ENCODE results near the gene CREG1.
A peak's percentile ranks its signal among the peaks of the same experiment; 100 is the strongest.
"Not testable (repeated sequence)": the region's sequence is repeated elsewhere in the genome, so short reads cannot be mapped to it uniquely, and the experiment has no call there.

The CREG1 gene

DNA sequence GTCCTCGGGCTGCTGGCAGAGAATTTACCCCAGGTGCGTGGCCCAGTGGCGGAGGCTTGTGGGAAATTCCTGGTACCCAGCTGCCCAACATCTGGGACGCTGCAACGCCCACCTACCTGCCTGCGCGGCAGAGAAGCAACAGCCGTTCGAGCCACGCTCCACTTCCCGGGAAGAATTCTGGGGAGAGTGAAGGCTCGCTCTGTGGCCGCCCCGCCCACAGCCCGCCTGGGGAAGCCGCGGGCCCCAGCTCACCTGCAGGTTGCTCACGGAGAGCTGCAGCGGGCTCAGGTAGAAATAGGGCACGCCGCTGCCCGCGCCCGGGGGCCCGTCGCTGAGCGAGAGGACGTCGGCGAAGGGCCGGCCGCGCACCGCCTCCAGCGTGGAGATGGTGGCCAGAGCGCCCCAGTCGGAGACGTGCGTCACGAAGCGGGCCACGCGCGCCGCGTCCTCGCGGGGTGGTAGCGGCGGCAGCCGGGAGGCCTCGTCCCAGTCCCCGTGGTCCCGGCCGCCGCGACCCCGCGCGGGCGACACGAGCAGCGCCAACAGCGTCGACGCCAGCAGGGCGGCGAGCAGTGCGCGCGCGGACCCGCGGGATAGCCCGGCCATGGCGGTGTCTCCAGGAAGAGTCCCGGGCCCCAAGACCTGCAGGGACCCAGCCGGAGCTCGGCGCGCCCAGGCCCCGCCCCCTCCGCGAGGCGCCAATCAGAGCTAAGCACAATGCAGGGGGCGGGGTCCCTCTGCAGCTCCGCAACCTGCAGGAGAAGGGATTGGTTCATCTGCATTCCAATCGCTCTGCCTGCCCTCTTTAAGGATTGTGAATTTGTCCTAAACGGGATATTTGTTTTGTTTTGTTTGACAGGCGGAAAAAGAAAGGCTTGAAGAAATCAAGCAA is at the start of gene CREG1:
Gene CREG1, minus strand, starts transcription at position 627 of the 892 bp plus-strand sequence.
- peak within 1 kb of the TSS; percentile 8 to 89 (median 82) for H3K27ac ChIP-seq
- H3K4me3 ChIP-seq = peak within 1 kb of the TSS; percentile 49 to 98 (median 81)

DNA sequence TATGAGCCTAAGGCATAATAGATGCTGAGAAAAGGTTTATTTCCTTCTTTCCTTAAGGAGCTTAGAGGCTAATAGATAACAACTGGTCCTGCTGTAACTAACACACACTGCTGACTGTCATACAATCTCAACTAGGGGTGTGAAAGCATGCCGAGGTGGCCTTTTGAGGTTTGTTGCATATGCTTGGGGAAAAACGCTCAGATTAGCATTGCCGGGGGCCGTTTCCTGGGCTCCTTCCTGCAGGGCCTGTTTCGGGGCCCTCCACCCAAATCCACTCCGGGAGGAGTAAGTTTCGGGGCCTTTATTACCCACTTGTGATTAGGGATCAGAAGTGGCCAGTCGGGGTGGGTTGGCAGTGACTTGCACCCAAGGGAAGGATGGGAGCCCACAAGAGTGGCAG is 49.3 kb upstream of the CREG1 start:
- Histone ChIP-seq H3K27ac (peak overlapping the region in 1 of 21 experiments; percentile 63), H3K4me3 (no peak overlapping the region)

DNA sequence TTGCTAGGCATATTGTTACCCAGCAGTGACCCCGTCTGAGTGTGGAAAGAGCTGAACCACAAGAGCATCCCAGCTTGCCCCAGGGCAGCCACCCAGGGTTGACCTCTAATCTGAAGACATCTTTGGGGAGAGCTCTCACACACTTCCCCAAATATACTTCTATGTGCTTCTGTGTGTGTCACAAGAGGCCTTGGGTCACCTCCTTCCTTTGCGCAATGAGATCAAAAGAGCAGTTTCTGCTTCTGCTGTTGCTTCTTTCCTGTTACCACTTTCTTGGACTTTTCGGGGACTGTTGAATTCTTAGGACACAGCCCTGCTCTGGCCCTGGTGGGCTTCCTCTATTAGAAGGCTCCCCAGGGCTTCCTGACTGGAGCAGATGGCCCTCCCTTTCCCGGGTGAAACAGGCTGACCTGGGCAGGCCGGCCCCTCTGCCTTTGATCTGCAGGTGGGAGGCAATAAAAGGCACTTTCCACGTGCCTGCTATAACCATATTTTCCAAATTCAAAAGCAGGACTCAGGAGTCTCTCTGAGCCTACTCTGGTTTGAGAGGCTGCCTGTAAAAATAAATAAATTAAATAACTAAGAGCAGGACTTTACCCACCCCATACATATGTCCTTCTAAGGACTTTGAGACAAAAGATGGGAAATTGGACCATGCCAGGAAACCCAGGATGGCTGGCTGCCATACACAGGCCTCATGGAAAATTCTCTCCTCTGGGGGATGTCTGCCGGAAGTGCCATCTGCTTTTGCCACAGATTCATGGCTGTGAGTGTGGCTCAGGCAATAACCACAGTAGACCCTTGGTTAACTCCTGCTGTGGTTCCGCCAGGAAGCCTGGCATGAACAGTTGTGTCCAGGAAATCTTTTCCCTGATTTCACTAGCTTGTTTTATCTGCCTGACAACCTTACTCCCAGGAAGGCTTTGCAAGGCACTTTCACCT is 48.2 kb upstream of the CREG1 start:
- H3K4me3 ChIP-seq = no peak overlapping the region
- peak overlapping the region in 14 of 21 experiments; percentile 22 to 69 (median 46) for H3K27ac ChIP-seq

DNA sequence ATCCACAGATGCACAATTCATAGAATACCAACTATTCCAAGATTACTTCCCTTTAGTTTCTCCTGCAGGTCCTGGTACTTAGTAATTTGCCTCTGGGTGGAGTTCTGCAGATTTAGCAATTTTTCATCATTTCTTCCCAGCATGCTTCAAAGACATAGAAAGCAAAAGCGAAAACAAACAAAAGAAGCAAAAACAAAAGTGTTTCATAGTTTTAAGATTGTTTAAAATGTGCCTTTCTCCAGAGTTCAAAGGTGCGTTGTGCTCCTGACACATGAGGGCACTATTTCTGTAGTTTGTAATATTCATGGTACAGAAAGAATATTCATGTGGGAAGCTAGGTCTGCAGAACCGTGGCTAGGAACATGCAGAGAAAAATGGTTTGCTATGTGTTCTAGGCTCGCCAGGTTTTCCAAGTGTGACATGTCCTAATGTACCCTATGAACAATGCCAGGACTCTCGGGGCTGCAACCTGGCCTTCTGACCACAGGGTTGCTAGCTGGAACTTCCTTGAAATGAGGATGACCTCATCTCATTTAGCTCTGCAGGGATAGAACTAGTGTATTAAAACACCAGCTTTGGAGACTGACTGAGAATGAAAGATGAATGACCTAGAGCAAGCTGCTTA is 46.5 kb upstream of the CREG1 start:
- peak overlapping the region in 1 of 7 experiments; percentile 7 for H3K4me3 ChIP-seq
- peak overlapping the region in 2 of 21 experiments; percentile 27 to 52 for H3K27ac ChIP-seq

- Histone ChIP-seq H3K4me3 (no peak overlapping the region), H3K27ac (no peak overlapping the region)
These were observed 41.3 kb upstream of the CREG1 start for GRCh38 chr1:167594822-167595221.

DNA sequence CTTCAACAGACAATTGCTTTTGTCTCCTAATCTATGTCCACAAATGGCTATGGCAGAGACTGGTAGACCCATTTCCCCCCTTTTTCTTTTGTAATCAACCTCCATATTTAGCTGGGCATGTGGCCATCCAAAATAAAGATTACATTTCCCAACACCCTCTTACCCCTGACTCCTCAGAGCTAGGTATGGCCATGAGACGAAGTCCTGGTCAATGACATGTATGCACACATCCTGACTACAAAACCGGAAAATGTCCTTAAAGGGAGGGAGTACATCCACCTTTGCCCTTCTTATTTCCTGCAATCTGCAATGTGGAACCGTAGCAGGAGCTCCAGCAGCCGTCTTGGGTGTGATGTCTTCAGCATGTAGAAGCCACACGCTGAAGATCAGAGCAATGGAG is 40.3 kb upstream of the CREG1 start:
- Histone ChIP-seq H3K4me3 (no peak overlapping the region), H3K27ac (no peak overlapping the region)

DNA sequence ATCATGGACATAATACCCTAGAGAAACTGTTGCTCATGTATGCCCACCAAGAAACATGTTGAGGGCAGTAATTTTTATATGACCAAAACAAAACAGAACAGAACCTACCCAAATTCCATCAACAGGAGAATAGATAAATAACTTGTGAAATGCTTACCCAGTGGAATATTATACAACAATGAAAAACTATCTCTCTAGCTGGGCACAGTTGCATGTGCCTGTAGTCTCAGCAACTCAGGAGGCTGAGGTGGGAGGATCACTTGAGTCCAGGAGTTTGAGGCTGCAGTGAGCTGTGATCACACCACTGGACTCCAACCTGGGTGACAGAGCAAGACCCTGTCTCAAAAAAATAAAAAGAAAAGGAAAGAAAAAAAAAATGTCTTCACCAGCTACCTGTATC is 38.9 kb upstream of the CREG1 start:
- H3K27ac ChIP-seq = no peak overlapping the region
- no peak overlapping the region for H3K4me3 ChIP-seq

GRCh38 chr1:167588361-167588760 is 34.8 kb upstream of the CREG1 start:
- H3K27ac ChIP-seq = no peak overlapping the region
- H3K4me3 ChIP-seq = no peak overlapping the region

DNA sequence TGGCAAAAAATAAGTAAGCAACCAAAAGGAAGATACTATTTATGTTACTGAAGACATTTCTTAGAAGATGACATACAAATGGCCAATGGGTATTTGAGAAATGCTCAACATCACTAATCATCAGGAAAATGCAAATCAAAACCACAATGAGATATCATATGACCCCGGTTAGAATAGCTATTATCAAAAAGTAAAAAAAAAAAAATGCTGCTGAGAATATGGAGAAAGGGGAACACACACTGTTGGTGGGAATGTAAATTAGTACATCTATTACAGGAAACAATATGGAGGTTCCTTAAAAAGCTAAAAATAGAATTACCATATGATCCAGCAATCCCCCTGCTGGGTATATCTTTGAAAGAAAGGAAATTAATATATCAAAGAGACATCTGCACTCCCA is 34.3 kb upstream of the CREG1 start:
- Histone ChIP-seq H3K27ac (no peak overlapping the region), H3K4me3 (no peak overlapping the region)

DNA sequence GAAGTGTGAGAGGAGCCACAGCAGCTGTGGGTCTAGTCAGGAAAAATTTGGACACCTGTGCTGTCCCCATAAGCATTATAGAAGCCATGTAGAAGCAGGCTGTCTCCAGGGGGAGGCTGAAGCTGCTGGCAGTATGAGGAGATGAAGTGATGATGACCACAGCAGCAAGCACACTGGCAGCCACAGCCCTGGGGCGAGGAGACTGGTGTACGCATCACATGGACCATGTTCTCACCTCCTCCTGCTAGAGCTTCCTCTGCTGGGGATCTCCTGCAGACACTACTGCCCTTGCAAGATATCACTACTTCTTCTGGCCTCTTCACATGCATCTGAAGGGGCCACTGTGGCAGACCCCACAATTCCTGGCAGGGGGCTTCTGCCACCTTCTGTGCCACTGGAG is 33.8 kb upstream of the CREG1 start:
- Histone ChIP-seq H3K4me3 (no peak overlapping the region), H3K27ac (no peak overlapping the region)

- H3K4me3 ChIP-seq = no peak overlapping the region
- no peak overlapping the region for H3K27ac ChIP-seq
These were observed 31.0 kb upstream of the CREG1 start for GRCh38 chr1:167584581-167584980.

- H3K27ac ChIP-seq = no peak overlapping the region
- H3K4me3 ChIP-seq = no peak overlapping the region
These were observed 29.2 kb upstream of the CREG1 start for GRCh38 chr1:167582722-167583121.

- Histone ChIP-seq H3K27ac (no peak overlapping the region), H3K4me3 (no peak overlapping the region)
These were observed 28.5 kb upstream of the CREG1 start for GRCh38 chr1:167582064-167582463.

DNA sequence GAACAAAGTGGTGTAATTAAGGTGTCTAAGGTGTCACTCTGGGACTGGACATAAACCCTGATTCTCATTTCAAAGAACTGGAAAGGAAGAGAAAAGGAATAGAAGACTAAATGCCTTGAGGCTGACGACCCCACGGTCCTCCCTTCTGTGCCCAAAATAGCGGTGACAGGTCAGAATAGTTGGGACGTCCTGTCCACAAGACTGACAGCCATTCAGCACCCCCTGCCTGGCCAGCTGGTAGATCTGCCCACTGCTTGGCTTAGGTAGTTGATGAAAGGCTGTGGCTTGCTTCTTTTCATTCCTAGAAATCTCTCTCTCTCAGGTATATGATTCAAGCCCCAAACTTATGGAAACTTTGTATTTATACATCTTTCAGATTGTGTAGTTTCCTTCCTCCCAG is 26.4 kb upstream of the CREG1 start:
- Histone ChIP-seq H3K4me3 (no peak overlapping the region), H3K27ac (no peak overlapping the region)

DNA sequence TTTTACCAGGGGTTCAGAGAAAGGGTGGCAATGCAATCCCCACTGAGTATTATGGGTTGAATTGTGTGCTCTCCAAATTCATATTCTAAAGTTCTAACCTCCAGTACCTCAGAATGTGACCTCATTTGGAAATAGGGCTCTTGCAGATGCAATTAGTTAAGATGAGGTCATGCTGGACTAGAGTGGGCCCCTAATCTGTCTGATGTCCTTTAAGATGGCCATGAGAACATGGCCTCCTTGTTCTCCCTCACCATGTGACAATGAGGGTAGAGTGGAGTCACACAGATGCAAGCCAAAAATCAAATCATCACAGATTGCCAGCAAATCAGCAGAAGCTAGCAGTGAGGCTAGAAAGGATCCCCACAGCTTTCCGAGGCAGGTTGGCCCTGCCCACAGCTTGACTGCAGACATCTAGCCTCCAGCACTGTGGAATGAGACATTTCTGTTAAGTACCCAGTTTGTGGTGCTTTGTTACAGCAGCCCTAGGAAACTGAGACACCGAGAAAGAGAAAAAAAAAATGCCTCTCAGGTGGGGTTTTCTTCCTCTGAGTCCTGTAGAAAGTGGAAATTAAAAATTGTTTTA is 25.5 kb upstream of the CREG1 start:
- H3K4me3 ChIP-seq = no peak overlapping the region
- H3K27ac ChIP-seq = no peak overlapping the region

- H3K27ac ChIP-seq = no peak overlapping the region
- H3K4me3 ChIP-seq = no peak overlapping the region
These were observed 22.1 kb upstream of the CREG1 start for GRCh38 chr1:167575649-167576048.

DNA sequence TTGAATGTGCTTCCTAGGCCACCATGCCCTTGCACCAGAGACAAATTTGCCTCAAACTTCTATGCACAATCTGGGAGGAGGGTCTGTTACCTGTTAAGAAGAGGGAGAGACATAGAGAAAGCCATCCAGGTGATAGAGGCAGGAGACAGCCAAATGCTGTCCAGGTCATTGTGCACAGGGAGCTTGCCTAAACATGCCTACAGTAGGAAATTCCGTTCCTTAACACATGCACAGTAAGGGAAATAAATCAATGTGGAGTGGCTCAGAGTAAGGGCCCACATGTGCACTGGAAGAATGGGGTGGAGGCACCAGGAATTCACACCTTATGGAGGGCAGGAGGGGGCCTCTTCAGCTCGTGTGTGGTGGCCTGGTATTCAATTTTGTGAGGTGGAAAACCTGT is 19.5 kb upstream of the CREG1 start:
- Histone ChIP-seq H3K4me3 (no peak overlapping the region), H3K27ac (no peak overlapping the region)

DNA sequence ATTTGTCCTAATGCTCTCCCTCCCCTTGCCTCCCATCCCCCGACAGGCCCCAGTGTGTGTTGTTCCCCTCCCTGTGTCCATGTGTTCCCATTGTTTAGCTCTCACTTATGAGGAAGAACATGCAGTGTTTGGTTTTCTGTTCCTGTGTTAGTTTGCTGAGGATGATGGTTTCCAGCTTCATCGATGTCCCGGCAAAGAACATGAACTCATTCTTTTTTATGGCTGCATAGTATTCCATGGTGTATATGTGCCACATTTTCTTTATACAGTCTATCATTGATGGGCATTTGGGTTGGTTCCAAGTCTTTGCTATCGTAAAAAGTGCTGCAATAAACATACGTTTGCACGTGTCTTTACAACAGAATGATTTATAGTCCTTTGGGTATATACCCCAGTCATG is 17.1 kb upstream of the CREG1 start:
- not testable (repeated sequence) for H3K4me3 ChIP-seq, H3K27ac ChIP-seq

GRCh38 chr1:167567663-167568062 is 14.1 kb upstream of the CREG1 start:
- Histone ChIP-seq H3K27ac (peak overlapping the region in 1 of 21 experiments; percentile 2), H3K4me3 (no peak overlapping the region)

- no peak overlapping the region for H3K27ac ChIP-seq
- no peak overlapping the region for H3K4me3 ChIP-seq
These were observed 13.2 kb upstream of the CREG1 start for GRCh38 chr1:167566766-167567165.

Data from skin epidermis (tissue), 12 donors.